DND-41 (cell line): Measurements from ENCODE around the gene STRADA.

Source experiments
- ATAC-seq: fragments of 200-7000 bp; cut with Tn5 transposase; 3 replicates; pipeline ENCODE4 v1.9.1; 2021; ENCODE audit warnings: low read depth; ENCODE audit not compliant: insufficient read depth
- DNase-seq: peaks from one replicate; pipeline ENCODE4 v3.0.0-alpha.2; 2020
- H2AFZ ChIP-seq: 2 replicates; pipeline ENCODE4 v1.6.0; 2012; ENCODE audit warnings: low read depth, low read length
- H3K27ac ChIP-seq: 2 replicates; pipeline ENCODE4 v1.5.1; 2012; ENCODE audit warnings: low read length, inconsistent platforms
- H3K27me3 ChIP-seq: fragments of 200-600 bp; sonication (generic); 2 replicates; pipeline ENCODE4 v1.6.0; 2012; ENCODE audit warnings: low read length, mild to moderate bottlenecking, inconsistent platforms; ENCODE audit not compliant: insufficient read depth, poor library complexity
- H3K36me3 ChIP-seq: 2 replicates; pipeline ENCODE4 v1.5.1; 2012; ENCODE audit warnings: low read length, inconsistent platforms; ENCODE audit not compliant: insufficient read depth
- H3K4me1 ChIP-seq: 2 replicates; pipeline ENCODE4 v1.5.1; 2012; ENCODE audit warnings: mild to moderate bottlenecking, low read length; ENCODE audit not compliant: insufficient read depth
- H3K4me2 ChIP-seq: 2 replicates; pipeline ENCODE4 v1.6.0; 2012; ENCODE audit warnings: mild to moderate bottlenecking, moderate library complexity, low read length, inconsistent platforms; ENCODE audit not compliant: insufficient read depth
- H3K4me3 ChIP-seq, 2 experiments: fragments of 200-600 bp in 1 of 2; shearing (Covaris generic) in 1 of 2; 2 replicates each; pipeline ENCODE4 v1.5.1; 2012 to 2016; ENCODE audit warnings: inconsistent platforms in 2 of 2, low read length in 2 of 2, mild to moderate bottlenecking in 2 of 2, low read depth in 1 of 2, moderate library complexity in 1 of 2
- H3K79me2 ChIP-seq: 2 replicates; pipeline ENCODE4 v1.6.0; 2012; ENCODE audit warnings: low read length, inconsistent platforms; ENCODE audit not compliant: insufficient read depth
- H3K9ac ChIP-seq: 2 replicates; pipeline ENCODE4 v1.6.0; 2012; ENCODE audit warnings: low read depth, mild to moderate bottlenecking, inconsistent platforms, low read length, moderate library complexity
- H3K9me3 ChIP-seq: 2 replicates; pipeline ENCODE4 v1.5.1; 2012; ENCODE audit warnings: low read length, moderate library complexity, mild to moderate bottlenecking, inconsistent platforms; ENCODE audit not compliant: insufficient read depth, severe bottlenecking
- H4K20me1 ChIP-seq: 2 replicates; pipeline ENCODE4 v1.6.0; 2012; ENCODE audit warnings: low read length; ENCODE audit not compliant: insufficient read depth
- CTCF ChIP-seq: IDR thresholded peaks from 2 replicates; pipeline ENCODE4 v1.5.1; 2012; ENCODE audit warnings: borderline replicate concordance, low read length, moderate library complexity, mild to moderate bottlenecking; ENCODE audit not compliant: poor library complexity, severe bottlenecking; ENCODE audit errors: extremely low read depth
- EZH2 ChIP-seq: IDR thresholded peaks from 3 replicates; pipeline ENCODE4 v1.6.1; 2012; ENCODE audit warnings: borderline replicate concordance, low read depth, mild to moderate bottlenecking, moderate library complexity, low read length, inconsistent platforms; ENCODE audit not compliant: severe bottlenecking

The STRADA gene

GRCh38 chr17:63702721-63703015 lies 38.9 kb downstream of the STRADA start:
- Histone ChIP-seq H3K9me3 (no peaks in the 10 kb centered on the region), H3K9ac (no peak overlapping the region), H3K36me3 (peaks cover 52% of the 10 kb centered on the region), H3K27ac (peak overlapping the region; percentile 36; the same call in 1 of the 2 replicates), H2AFZ (no peak overlapping the region), H3K79me2 (peaks cover 12% of the 10 kb centered on the region), H3K4me1 (peaks cover 33% of the 10 kb centered on the region), H4K20me1 (peaks cover 29% of the 10 kb centered on the region), H3K4me2 (no peak overlapping the region), H3K27me3 (no peaks in the 10 kb centered on the region), H3K4me3 (no peak overlapping the region)
- DNase-seq (no peak), ATAC-seq (no peak)
- TF ChIP-seq EZH2 = no peak
- no peak for TF ChIP-seq CTCF

GRCh38 chr17:63701868-63702720 lies 39.5 kb downstream of the STRADA start:
- 0 out of 3 replicates have a peak, but pooled peaks have one; percentile 5 for ATAC-seq
- Histone ChIP-seq H2AFZ (no peak overlapping the region), H3K36me3 (peaks cover 55% of the 10 kb centered on the region), H3K4me3 (no peak overlapping the region), H3K4me1 (peaks cover 37% of the 10 kb centered on the region), H3K27me3 (no peaks in the 10 kb centered on the region), H4K20me1 (peaks cover 35% of the 10 kb centered on the region), H3K79me2 (peaks cover 12% of the 10 kb centered on the region), H3K9me3 (no peaks in the 10 kb centered on the region), H3K4me2 (peak overlapping the region; percentile 43; the same call in 1 of the 2 replicates), H3K27ac (peak overlapping the region; percentile 36; the same call in 1 of the 2 replicates), H3K9ac (no peak overlapping the region)
- TF ChIP-seq EZH2 (no peak), CTCF (no peak)
- DNase-seq = peak; percentile 64

GRCh38 chr17:63701456-63701820 lies 40.2 kb downstream of the STRADA start:
- Histone ChIP-seq H3K9ac (no peak overlapping the region), H3K4me1 (peaks cover 36% of the 10 kb centered on the region), H2AFZ (no peak overlapping the region), H3K9me3 (no peaks in the 10 kb centered on the region), H4K20me1 (peaks cover 41% of the 10 kb centered on the region), H3K4me3 (no peak overlapping the region), H3K4me2 (peak overlapping the region; percentile 43), H3K36me3 (peaks cover 59% of the 10 kb centered on the region), H3K79me2 (peaks cover 12% of the 10 kb centered on the region), H3K27me3 (no peaks in the 10 kb centered on the region), H3K27ac (peak overlapping the region; percentile 50)
- TF ChIP-seq CTCF (no peak), EZH2 (no peak)
- ATAC-seq = no peak
- DNase-seq = no peak
